GM18502 (cell line): ENCODE results near the gene TASP1.
A peak's percentile ranks its signal among the peaks of the same experiment; 100 is the strongest.

Experiments
- ATAC-seq: cut with Tn5 transposase; IDR thresholded peaks from one replicate; pipeline ENCODE4 v1.9.1; 2021; ENCODE audit warnings: mild to moderate bottlenecking; ENCODE audit not compliant: unreplicated experiment, poor library complexity

The TASP1 gene

DNA sequence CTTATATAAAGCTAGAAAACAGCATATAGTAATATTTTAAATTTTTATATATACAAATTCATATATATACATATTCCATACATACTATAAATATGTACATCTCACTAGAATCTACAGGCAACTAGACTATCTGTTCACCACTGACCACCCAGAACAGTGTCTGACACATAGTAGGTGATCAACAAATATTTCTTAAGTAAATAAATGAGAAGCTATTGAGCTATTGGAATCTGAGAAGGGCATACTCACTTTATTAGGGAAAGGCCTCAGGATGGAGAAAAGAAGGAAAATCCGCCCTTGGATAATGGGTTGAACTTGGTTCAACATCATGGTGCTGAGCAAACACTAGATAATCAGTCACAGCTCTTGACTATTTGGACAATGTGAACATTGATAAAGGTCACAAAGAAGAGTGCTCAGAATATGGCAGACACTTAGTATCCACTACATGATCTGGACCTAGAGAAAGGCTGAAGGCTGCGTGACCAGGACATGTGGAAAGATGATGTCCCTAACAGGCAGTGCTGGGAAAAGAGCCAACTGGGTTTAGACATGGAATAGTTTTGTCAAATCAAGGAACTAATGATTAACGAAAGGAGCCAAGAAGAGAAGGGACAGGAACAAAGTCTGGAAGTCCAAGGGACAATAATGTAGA lies 186.1 kb downstream of the TASP1 start:
- ATAC-seq: no peak

DNA sequence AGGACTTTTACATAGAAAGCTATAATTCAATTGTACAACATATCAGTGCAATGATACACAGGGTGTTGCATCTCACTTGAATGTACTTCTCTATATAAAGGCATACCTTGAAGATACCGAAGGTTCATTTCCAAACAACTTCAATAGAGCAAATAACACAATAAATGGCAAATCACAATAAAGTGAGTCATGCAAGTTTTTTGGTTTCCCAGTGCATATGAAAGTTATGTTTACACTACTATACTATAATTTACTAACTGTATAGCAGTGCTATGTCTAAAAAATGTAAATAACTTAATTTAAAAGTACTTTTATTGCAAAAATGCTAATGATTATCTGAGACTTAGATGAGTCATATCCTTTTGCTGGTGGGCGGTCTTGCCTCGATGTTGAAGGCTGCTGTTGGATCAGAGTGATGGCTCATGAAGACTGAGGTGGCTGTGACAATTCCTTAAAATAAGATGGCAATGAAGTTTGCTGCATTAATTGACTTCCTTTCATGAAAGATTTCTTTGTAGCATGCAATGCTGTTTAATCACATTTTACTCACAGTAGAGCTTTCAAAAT lies 188.8 kb downstream of the TASP1 start:
- ATAC-seq: no peak

DNA sequence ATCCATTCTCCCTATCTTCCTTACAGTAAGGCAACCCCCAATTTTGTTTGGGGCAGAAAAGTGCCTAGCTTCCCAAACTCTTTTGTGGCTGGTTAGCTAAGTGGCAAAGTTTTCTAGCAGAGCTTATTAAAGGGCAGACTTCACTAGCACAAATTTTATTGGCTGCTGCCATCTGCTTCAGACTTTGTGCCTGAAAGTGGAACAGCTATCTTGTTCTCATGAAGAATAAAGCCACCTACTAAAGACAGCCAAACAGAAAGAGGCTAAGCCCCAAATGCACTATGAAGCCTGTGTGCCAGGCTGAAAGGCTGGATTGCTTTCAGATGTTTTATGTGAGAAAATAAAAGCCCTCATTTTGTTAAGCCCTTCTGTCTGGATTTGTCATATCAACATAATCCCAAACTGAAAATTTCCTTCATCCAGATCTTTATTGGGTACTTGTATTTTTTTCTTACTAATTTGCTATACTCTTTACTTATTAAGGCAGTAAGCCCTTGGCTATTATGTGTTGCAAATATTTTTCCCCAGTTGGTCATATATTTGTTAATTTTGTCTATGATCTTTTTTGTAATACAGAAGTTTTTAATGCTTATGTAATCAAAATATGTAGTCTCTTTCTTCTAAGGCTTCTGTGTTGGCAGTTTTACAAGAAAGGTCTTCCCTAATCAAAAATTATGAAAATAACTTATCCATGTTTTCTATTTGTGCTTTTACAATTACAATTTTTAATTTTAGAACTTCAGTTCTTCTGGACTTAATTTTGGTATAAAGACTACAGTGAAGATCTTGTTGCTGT lies 191.1 kb downstream of the TASP1 start:
- no peak for ATAC-seq

DNA sequence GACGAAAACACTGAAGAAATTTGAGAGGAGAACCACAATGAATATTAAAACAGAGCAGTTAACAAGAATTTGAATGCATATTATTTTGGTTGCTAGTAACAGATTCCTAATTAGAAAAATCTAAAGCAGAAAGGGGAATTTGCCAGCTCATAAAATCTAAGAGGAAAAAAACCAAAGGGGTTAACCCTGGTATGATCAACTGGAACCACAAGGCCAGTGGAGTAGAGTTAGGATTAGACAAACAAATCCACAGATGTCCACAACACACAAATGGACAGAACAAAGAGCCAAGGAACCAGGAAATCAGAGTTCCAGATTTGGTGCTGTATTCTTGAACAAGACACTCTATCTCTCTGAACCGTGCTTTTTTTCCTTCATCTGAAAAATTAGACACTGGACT lies 195.0 kb downstream of the TASP1 start:
- no peak for ATAC-seq

DNA sequence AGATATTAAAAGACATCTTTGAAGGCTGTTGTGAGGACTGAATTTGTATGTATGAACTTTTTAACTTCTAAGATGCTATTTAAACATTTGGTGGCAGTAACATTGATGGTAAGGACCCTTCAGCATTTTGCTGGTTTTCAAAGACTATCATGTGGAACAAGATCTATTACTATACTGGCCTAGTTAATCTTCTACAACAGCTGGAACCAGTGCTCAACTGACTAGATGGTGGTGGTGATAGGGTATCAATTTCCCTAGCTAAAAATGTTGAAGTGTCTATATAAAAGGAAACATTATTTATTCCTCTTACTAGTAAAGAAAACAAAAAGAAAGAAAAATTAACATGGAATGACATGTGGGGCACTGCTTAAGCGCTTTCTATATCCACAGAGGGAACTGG lies 195.7 kb downstream of the TASP1 start:
- ATAC-seq: no peak

DNA sequence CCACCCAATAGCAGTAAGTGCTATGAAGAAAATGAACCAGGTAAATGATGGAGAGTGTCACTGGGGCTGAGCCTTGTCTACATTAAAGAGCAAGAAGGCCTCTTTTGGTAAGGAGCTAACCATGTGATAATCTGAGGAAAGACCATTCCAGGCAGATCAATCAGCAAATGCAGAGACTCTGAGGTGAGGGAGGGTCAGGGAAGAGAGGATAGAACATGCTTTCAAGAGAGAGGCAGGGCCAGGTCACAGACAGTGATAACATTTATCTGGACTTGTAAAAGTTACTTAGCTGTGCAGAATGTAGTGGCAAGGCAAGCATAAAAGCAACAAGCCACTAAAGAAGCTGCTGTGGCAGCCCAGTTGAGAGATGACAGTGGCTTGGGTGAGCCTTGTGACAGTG lies 197.3 kb downstream of the TASP1 start:
- ATAC-seq: no peak

DNA sequence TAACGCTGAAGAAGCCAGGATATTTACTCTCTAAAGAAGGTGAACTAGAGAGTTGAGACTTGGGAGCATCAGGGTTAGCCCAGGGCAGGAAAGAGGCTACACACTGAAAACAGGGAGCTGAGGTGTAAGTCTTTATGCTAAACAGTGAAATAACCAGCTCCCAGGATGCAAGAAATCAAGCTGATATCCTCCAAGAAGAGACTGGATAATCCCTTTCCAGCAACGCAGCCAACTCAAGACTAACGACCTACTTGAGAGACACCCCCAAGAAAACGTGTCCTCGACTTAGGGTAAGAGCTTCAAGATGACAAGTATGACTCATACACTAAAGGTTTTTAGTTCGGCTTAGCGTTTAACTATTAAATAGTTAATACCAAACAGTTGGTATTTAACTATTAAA lies 202.2 kb downstream of the TASP1 start:
- no peak for ATAC-seq

DNA sequence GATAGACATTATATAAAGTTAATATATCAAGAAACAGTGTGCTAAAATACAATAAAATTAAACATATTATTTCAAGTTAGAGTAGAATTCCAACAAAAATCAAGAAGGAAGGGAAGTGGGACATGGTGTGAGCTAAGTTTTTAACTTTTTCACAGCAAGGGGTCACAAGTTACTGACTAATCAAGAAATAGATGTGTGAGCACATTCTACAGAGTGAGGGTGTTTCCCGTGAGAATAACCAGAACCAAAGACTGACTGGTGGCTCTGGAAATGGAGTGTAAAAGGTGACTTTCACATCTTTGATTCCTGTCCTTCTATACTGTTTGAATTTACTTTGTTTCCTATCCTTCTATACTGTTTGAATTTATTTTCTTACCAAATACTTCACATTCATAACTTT lies 206.6 kb downstream of the TASP1 start:
- ATAC-seq: no peak

DNA sequence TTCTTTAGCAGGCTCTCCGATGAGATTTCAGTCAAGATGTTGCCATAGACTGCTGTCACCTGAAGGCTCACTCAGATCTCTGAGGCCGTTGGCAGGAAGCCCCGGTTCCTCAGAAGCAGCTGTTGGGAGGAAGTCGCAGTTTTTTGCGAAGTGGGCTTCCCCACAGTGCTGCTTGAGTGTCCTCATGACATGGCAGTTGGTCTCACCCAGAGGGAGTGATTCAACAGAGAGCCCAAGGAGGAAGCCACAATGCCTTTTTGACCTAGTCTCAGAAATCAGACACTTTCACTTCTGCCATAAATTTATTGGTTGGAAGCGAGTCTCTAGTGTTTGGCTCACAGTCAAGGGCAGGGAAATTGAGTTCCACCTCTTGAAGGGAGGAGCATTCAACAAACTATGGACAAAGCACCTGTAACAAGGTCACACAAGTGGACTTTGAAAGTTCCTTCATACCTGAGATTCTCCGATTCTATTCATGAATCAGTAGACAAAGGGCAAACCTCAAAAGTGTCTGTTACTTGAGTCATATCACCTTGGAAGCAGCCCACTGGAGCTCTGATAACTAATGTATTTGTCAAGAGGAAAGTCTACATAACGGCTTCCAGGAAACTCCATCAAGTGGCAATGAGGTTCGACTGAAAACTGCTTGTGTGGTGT lies 208.3 kb downstream of the TASP1 start:
- peak; percentile 73 for ATAC-seq

DNA sequence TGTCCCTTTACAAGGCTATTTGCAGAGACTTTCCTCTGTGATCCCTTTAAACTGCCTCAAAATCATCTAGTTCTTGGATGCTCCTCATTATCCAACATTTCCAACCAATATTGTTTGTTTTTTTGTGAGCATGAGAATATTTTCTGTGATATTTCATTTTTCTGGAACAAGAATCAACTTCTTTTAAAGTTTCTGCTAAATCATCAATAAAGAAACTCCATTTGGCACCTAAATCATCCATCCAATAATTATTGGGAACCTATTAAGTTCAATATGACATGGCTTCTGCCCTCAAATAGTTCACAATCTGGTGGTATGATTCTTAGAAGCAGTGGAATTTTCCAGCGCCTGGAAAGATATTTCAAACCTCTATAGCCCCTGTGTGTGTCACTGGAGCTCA lies 210.0 kb downstream of the TASP1 start:
- ATAC-seq: no peak

DNA sequence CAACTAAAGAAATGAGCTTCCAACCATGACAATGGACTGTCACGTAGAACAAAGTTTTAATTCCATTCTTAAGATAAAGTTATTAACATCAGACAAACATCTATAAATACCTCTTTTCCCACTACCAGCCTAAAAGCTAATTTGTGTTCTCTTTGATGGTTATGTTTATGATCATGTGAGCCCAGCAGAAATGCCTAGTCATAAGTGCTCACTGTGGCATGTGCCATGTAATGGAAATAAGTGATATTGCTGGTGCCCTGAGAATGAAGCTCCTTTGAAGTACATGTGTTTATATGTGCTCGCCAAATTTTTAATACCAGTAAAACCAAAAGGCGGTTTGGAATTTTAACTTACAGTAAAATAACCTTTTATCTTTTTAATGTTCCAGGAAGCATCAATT lies 211.9 kb downstream of the TASP1 start:
- ATAC-seq: no peak

DNA sequence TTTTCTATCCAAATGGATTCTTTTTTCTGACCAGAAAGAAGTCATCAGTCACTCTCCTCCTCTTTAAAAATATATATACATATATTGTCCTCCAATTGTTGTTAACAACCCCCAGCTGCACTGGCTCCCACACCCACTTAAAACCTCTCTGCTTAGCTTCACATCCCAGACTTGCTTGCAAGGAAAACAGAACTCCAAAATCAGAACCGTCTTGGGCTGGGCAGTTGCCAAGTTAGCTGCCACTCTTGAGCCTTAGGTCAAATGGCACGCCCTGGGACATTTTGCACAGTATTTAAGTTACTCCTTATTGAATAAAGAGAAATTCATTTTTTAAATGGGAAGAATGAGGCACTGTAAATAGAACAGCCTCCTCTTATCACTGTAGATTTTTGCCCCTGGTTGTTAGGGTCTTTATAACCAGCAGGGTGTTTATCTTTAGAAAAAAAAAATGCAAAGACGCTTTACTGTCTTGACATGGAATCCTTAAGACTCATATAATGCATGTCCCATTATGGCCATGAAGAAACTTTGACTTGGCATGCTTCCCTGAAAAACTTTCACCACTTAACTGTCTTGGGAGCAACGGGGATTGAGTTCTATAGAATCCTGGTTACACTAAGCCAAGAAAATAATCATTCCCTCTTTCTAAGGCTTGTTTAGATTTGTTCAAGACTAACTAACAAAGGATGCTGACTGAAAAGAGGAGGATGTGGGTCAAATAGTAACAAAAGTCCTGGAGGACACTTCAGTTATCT lies 213.2 kb downstream of the TASP1 start:
- no peak for ATAC-seq

DNA sequence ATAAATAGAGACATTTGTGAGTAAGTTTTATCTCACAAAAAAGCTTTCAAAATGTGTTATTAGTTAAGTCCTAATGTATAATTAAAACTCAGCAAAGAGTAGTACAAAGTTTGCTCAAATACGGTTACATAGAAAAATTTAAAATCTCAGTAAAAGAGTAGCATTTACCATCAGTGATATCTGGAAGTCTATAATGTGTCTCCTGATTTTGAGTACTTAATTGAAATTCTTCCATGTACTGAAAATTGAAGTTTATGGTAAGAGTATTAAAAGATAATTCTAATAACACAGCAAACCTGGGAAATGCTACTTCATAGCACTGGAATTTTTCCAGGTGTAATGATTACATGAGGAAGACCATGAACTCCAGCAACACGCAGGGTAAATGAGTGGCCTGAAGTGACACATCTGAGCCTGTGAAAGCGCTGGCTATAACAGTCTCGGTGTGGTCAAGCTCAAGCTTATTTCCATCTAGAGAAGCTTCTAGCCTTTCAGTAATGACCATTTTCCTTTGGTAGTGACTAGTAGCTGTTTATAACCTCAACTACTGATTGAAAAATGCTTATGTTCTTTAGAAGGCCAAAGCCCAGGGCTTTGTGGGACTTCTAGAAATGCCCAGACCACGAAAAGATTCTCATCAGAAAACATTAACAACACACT lies 214.4 kb downstream of the TASP1 start:
- no peak for ATAC-seq

DNA sequence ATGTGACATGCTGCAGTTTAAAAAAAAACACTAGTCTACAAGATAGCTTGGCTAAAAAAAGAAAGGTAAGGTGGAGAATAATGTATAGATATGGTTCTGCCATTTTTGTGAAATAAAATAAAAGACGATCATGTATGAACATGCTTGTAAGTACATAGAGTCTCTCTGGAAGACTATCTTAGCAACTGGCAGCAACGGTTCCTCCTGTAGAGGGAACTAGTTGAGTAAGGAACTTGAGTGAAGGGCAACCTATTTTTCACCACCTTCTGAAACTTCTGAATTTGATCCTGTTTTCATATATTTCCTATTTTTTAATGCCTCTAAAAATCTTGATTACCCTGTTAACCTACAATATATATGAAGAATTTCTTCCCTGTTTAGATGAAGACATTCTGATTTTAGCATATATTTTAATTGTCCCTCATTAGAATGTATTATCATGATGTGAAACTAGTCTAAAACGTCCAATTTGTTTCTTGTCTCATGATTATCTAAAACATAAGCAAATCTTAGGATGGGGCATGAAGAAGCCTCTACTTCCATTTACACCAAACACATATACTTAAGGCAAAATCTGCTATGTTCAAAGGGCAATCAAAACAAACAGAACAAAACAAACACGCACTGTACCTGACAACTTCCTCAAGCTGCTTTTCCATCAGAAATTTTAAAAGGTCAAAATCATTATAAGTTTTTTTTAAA lies 215.1 kb downstream of the TASP1 start:
- no peak for ATAC-seq

DNA sequence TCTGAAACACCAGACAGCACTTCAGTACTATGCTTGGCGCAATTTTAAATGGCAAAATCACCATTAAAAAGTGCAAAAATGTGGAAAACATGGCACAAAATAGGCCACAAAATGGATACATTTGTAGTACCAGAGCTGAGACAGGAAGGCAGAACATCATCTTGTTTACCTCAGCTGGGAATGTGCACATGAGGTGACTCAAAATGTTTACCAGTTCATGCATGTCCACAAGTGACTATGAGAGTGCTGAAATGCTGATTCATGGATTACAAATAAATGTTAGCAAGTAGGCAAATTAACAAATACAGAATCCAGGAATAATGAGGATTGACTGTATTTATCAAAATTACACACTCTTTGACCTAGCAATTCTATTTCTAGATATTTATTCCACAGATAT lies 216.1 kb downstream of the TASP1 start:
- no peak for ATAC-seq

DNA sequence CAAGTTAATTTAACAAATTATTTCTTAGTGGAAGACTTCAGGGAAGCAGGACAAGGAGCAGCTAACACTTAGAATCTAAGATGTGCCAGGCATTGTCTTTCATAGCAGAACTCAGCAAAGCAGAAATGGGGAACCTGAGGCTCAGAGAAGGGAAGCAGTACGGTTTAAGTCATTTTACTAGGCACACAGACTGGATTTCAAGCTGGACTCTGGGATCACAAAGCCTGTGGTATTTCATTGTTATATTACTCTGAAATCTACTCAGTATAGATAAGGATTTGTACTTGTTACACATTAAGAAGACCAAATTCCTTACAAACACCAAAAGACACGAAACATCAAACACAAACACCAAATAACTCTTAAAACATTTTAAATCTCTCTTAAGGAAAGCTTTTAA lies 218.1 kb downstream of the TASP1 start:
- no peak for ATAC-seq

DNA sequence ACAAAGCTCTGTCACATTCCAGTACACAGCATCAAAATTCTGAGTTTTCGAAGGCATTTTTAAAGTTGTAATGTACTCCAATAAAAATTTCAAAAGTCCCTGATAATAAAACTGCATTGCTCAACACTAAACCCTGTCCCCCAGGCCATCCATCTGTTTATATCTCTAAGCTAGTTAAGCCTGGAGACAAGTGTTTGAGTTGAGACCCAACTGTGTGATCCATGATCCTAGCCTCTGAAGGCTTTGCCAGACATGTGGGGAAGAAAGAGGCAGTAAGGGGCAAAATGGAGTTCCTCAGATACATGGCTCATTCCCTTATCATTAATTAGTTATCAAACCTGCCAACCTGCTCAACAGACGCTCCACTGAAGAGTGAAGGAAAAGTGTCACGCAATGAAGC lies 219.3 kb downstream of the TASP1 start:
- ATAC-seq: no peak

DNA sequence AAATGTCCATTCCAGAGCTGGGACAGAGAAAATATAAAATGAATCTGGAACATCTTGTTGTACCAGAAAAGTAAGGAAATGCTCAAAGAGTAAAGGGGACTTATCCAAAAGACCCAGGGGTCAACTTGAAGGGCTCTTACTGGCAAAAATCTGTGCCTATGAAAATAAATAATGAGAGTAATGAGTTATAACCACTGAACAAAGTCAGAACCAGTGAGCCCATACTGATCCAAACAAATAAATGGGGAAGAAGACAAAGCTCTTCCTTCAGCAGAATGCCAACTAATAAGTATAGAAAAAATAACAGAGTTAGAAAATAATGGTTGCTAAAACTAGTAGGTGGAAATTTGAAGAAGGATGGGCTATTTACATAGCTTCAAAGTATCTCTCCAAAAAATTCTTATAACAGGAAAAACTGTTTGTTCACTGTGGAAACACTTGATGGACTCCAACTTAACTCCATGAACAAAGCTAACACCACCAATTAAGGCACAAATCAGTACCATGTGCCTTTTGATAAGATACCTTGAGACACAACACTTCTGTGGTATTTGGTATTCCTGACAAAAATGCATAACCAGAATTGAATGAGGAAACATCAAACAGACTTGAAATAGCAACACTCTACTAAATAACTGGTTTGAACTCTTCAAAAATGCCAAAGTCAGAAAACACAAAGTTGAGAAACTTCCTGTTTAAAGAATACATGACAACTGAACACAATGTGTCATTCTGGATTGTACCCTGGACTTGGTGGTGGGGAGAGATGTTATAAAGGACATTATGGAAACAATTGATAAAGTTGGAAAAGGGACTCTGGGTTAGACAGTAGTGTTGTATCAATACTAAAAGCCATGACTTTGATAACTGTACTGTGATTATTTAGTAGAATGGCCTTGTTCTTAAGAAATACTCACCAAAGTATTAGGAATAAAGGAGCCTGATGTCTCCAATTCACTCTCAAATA lies 220.2 kb downstream of the TASP1 start:
- no peak for ATAC-seq
